ENCODE data around the gene TFCP2. TPM values are rescaled to one million over a fixed set of nuclear protein-coding genes. Genes with fewer than 3 reads are reported as not detected.

The TFCP2 gene
- total and polyA plus RNA-seq, 2 of the 13 experiments (the other 11 are each of a cell fraction or from before 2014, with no cell fraction given) = 7.6 to 10.0 TPM

- peak; percentile 42; the same call in 1 of the 2 replicates for TF ChIP-seq MYPOP (CRISPR knock-in tag; IDR thresholded peaks at IDR 0.05)
- TF ChIP-seq NFIC (IDR thresholded peaks at IDR 0.05; ENCODE audit: low read length) = no peak
- TF ChIP-seq SOX6 (IDR thresholded peaks at IDR 0.05) = no peak
- no peak; the same call in 1 of the 2 replicates for TF ChIP-seq SOX6 (CRISPR knock-in tag; IDR thresholded peaks at IDR 0.05)
- TF ChIP-seq SNAPC4 (CRISPR knock-in tag; IDR thresholded peaks at IDR 0.05) = no peak
- no peak for TF ChIP-seq MTF2 (CRISPR knock-in tag; IDR thresholded peaks at IDR 0.05; ENCODE audit: borderline replicate concordance)
- peak; percentile 24; the same call in 1 of the 2 replicates for TF ChIP-seq KAT8 (CRISPR knock-in tag; IDR thresholded peaks at IDR 0.05)
- no peak for TF ChIP-seq AGO1 (IDR thresholded peaks at IDR 0.05; ENCODE audit: low read depth, low read length, poor library complexity, severe bottlenecking)
- no peak for TF ChIP-seq KLF12 (CRISPR knock-in tag; IDR thresholded peaks at IDR 0.05; ENCODE audit: borderline replicate concordance)
- no peak for TF ChIP-seq MED1 (CRISPR knock-in tag; IDR thresholded peaks at IDR 0.05)
- no peak for TF ChIP-seq HMGA1 (CRISPR knock-in tag; conservative IDR thresholded peaks at IDR 0.05)
- no peak for TF ChIP-seq NFKB2 (CRISPR knock-in tag; IDR thresholded peaks at IDR 0.05; ENCODE audit: borderline replicate concordance)
- TF ChIP-seq ZNF644 (CRISPR knock-in tag; IDR thresholded peaks at IDR 0.05; ENCODE audit: low read depth) = no peak
- TF ChIP-seq ZNF263 (CRISPR knock-in tag; IDR thresholded peaks at IDR 0.05) = no peak
- no peak for TF ChIP-seq HINFP (CRISPR knock-in tag; IDR thresholded peaks at IDR 0.05; ENCODE audit: low read depth)
- TF ChIP-seq JUNB (CRISPR knock-in tag; IDR thresholded peaks at IDR 0.05; ENCODE audit: borderline replicate concordance) = no peak
- no peak for TF ChIP-seq CREBL2 (CRISPR knock-in tag; IDR thresholded peaks at IDR 0.05; ENCODE audit: borderline replicate concordance)
- no peak for TF ChIP-seq TCF7L2 (IDR thresholded peaks at IDR 0.05; ENCODE audit: low read depth, low read length)
- TF ChIP-seq ZNF274 (CRISPR knock-in tag; IDR thresholded peaks at IDR 0.05) = no peak
- TF ChIP-seq ZEB1 (IDR thresholded peaks at IDR 0.05; ENCODE audit: insufficient replicate concordance, low read depth) = no peak
Observed at GRCh38 chr12:51160814-51161459, 12.0 kb downstream of the TFCP2 start (continued).

Measured in HepG2 (cell line).